ENCODE measurements around the gene ERBB2.

ERBB2 gene

DNA sequence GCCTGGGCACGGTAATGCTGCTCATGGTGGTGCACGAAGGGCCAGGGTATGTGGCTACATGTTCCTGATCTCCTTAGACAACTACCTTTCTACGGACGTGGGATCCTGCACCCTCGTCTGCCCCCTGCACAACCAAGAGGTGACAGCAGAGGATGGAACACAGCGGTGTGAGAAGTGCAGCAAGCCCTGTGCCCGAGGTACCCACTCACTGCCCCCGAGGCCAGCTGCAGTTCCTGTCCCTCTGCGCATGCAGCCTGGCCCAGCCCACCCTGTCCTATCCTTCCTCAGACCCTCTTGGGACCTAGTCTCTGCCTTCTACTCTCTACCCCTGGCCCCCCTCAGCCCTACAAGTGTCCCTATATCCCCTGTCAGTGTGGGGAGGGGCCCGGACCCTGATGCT is 12.0 kb downstream of the ERBB2 start:
- no peak overlapping the region for H3K9ac ChIP-seq (ENCODE audit: low read depth, low read length, poor library complexity, severe bottlenecking)
- H3F3A ChIP-seq (ENCODE audit: low read depth), result no peaks in the 10 kb centered on the region
- no peak overlapping the region for H3K4me2 ChIP-seq (ENCODE audit: low read depth, low read length, poor library complexity, severe bottlenecking)
- H3K9me3 ChIP-seq (ENCODE audit: insufficient read depth, low read depth, low read length), result no peaks in the 10 kb centered on the region
- H3K36me3 ChIP-seq (ENCODE audit: insufficient read depth, low read length), result no peaks in the 10 kb centered on the region
- H2AFZ ChIP-seq (ENCODE audit: low read length), result no peak overlapping the region
- no peak overlapping the region for H3K4me3 ChIP-seq (ENCODE audit: low read length, poor library complexity, severe bottlenecking)
- no peaks in the 10 kb centered on the region for H4K20me1 ChIP-seq (ENCODE audit: insufficient read depth, low read length, poor library complexity, severe bottlenecking)
- H3K79me2 ChIP-seq (ENCODE audit: insufficient read depth, low read length), result no peaks in the 10 kb centered on the region
- H3K4me1 ChIP-seq (ENCODE audit: insufficient read depth, low read length, poor library complexity, severe bottlenecking), result peaks cover 16% of the 10 kb centered on the region
- H3K27me3 ChIP-seq (ENCODE audit: insufficient read depth, low read length, poor library complexity, severe bottlenecking), result no peaks in the 10 kb centered on the region
- H3K9me2 ChIP-seq (replicated peaks; ENCODE audit: low read depth, low read length), result no peaks in the 10 kb centered on the region
- no peak for TF ChIP-seq EZH2phosphoT487 (IDR thresholded peaks at IDR 0.05; ENCODE audit: borderline replicate concordance)

DNA sequence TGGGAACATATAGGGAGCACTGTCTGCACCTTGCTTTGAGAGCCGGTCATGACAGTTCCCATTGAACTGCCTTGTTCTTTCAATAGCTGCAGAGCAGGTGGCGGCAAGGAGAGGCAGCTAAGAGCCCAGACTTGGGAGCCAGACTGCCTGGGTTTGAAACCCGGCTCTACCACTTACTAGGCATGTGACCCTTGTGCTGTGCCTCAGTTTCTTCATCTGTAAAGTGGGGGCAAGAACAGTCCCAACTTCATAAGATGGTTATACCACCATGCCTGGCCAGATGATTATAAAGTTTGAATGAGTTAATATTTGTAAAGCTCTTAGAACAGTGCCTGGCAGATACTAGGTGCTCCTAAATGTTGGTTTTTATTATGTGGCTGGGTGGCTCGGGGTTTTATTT is 14.4 kb downstream of the ERBB2 start:
- H3F3A ChIP-seq (ENCODE audit: low read depth), result no peaks in the 10 kb centered on the region
- no peak for TF ChIP-seq EZH2phosphoT487 (IDR thresholded peaks at IDR 0.05; ENCODE audit: borderline replicate concordance)
- TF ChIP-seq, protein P1, sequence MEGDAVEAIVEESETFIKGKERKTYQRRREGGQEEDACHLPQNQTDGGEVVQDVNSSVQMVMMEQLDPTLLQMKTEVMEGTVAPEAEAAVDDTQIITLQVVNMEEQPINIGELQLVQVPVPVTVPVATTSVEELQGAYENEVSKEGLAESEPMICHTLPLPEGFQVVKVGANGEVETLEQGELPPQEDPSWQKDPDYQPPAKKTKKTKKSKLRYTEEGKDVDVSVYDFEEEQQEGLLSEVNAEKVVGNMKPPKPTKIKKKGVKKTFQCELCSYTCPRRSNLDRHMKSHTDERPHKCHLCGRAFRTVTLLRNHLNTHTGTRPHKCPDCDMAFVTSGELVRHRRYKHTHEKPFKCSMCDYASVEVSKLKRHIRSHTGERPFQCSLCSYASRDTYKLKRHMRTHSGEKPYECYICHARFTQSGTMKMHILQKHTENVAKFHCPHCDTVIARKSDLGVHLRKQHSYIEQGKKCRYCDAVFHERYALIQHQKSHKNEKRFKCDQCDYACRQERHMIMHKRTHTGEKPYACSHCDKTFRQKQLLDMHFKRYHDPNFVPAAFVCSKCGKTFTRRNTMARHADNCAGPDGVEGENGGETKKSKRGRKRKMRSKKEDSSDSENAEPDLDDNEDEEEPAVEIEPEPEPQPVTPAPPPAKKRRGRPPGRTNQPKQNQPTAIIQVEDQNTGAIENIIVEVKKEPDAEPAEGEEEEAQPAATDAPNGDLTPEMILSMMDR (conservative IDR thresholded peaks at IDR 0.05; ENCODE audit: low read length), result no peak

DNA sequence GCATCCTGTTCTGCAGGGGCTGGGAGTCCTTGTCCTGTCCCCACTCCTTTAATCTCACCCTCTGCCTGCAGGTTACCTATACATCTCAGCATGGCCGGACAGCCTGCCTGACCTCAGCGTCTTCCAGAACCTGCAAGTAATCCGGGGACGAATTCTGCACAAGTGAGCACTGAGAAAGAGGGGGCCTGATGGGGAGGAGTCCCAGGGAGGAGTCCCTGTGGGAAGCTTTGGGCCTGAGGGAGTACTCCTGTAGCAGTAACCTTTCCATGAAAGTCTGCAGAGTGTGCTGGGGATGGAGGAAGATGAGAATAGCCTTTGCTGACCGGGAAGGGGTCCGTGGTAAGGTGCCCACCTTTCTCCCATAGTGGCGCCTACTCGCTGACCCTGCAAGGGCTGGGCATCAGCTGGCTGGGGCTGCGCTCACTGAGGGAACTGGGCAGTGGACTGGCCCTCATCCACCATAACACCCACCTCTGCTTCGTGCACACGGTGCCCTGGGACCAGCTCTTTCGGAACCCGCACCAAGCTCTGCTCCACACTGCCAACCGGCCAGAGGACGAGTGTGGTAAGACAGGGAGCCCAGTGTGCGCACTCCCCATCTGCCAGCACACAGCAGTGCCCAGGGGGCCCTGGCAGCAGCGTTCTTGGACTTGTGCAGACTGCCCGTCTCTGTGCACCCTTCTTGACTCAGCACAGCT is 15.7 kb downstream of the ERBB2 start:
- H3K9ac ChIP-seq (ENCODE audit: low read depth, low read length, poor library complexity, severe bottlenecking), result no peak overlapping the region
- H3K9me3 ChIP-seq (ENCODE audit: insufficient read depth, low read depth, low read length), result no peaks in the 10 kb centered on the region
- H2AFZ ChIP-seq (ENCODE audit: low read length), result no peak overlapping the region
- no peaks in the 10 kb centered on the region for H3K4me1 ChIP-seq (ENCODE audit: insufficient read depth, low read length, poor library complexity, severe bottlenecking)
- H3K4me3 ChIP-seq (ENCODE audit: low read length, poor library complexity, severe bottlenecking), result no peak overlapping the region
- no peak overlapping the region for H3K4me2 ChIP-seq (ENCODE audit: low read depth, low read length, poor library complexity, severe bottlenecking)
- H3K36me3 ChIP-seq (ENCODE audit: insufficient read depth, low read length), result no peaks in the 10 kb centered on the region
- TF ChIP-seq EZH2phosphoT487 (IDR thresholded peaks at IDR 0.05; ENCODE audit: borderline replicate concordance), result no peak
- TF ChIP-seq, protein P1 (conservative IDR thresholded peaks at IDR 0.05; ENCODE audit: low read length), result no peak
- H3K9me2 ChIP-seq (replicated peaks; ENCODE audit: low read depth, low read length), result no peaks in the 10 kb centered on the region
- no peaks in the 10 kb centered on the region for H3F3A ChIP-seq (ENCODE audit: low read depth)
- no peaks in the 10 kb centered on the region for H3K79me2 ChIP-seq (ENCODE audit: insufficient read depth, low read length)
- H4K20me1 ChIP-seq (ENCODE audit: insufficient read depth, low read length, poor library complexity, severe bottlenecking), result no peaks in the 10 kb centered on the region
- no peaks in the 10 kb centered on the region for H3K27me3 ChIP-seq (ENCODE audit: insufficient read depth, low read length, poor library complexity, severe bottlenecking)

More for the DNA sequence above, 14.4 kb downstream of the ERBB2 start:
- H4K20me1 ChIP-seq (ENCODE audit: insufficient read depth, low read length, poor library complexity, severe bottlenecking), result no peaks in the 10 kb centered on the region
- H3K9me3 ChIP-seq (ENCODE audit: insufficient read depth, low read depth, low read length), result no peaks in the 10 kb centered on the region
- H2AFZ ChIP-seq (ENCODE audit: low read length), result no peak overlapping the region
- no peaks in the 10 kb centered on the region for H3K36me3 ChIP-seq (ENCODE audit: insufficient read depth, low read length)
- no peak overlapping the region for H3K9ac ChIP-seq (ENCODE audit: low read depth, low read length, poor library complexity, severe bottlenecking)
- no peaks in the 10 kb centered on the region for H3K9me2 ChIP-seq (replicated peaks; ENCODE audit: low read depth, low read length)
- H3K27me3 ChIP-seq (ENCODE audit: insufficient read depth, low read length, poor library complexity, severe bottlenecking), result no peaks in the 10 kb centered on the region
- H3K4me2 ChIP-seq (ENCODE audit: low read depth, low read length, poor library complexity, severe bottlenecking), result no peak overlapping the region
- H3K79me2 ChIP-seq (ENCODE audit: insufficient read depth, low read length), result no peaks in the 10 kb centered on the region
- peaks cover 5% of the 10 kb centered on the region for H3K4me1 ChIP-seq (ENCODE audit: insufficient read depth, low read length, poor library complexity, severe bottlenecking)
- H3K4me3 ChIP-seq (ENCODE audit: low read length, poor library complexity, severe bottlenecking), result no peak overlapping the region
